IMR-90 (cell line): ENCODE measurements around the gene OR2G6.
"Not testable (repeated sequence)": the region's sequence is repeated elsewhere in the genome, so short reads cannot be mapped to it uniquely, and the experiment has no call there.

Experiments used
- CEBPB ChIP-seq: IDR thresholded peaks from 2 replicates; pipeline ENCODE4 v1.6.1; 2012; ENCODE audit warnings: low read depth, low read length, improper control_type of control experiment
- CHD1 ChIP-seq: IDR thresholded peaks from 2 replicates; pipeline ENCODE4 v1.6.1; 2012; ENCODE audit warnings: low read depth, low read length, improper control_type of control experiment
- FOS ChIP-seq: fragments of 150-350 bp; IDR thresholded peaks from 2 replicates; pipeline ENCODE4 v1.6.1; 2016; ENCODE audit warnings: low read depth, low read length
- MAFK ChIP-seq: IDR thresholded peaks from 2 replicates; pipeline ENCODE4 v1.6.1; 2012; ENCODE audit warnings: low read depth, low read length, improper control_type of control experiment
- POLR2A ChIP-seq: IDR thresholded peaks from 2 replicates; pipeline ENCODE4 v1.6.1; 2012; ENCODE audit warnings: mild to moderate bottlenecking, low read depth, low read length
- RCOR1 ChIP-seq: IDR thresholded peaks from 2 replicates; pipeline ENCODE4 v1.6.1; 2012; ENCODE audit warnings: mild to moderate bottlenecking, low read length, improper control_type of control experiment; ENCODE audit not compliant: insufficient replicate concordance
- RFX5 ChIP-seq: IDR thresholded peaks from 2 replicates; pipeline ENCODE4 v1.8.0; 2012; ENCODE audit warnings: low read depth, mild to moderate bottlenecking, low read length, moderate library complexity
- SMC3 ChIP-seq: fragments of 150-350 bp; IDR thresholded peaks from 2 replicates; pipeline ENCODE4 v1.6.1; 2016; ENCODE audit warnings: low read depth, mild to moderate bottlenecking, antibody characterized with exemption, low read length, moderate library complexity
- TF ChIP-seq, protein P1 (sequence below): conservative IDR thresholded peaks from 2 replicates; pipeline ENCODE4 v1.5.1; 2012; ENCODE audit warnings: mild to moderate bottlenecking, low read depth, low read length, improper control_type of control experiment

- TF ChIP-seq, protein P1, sequence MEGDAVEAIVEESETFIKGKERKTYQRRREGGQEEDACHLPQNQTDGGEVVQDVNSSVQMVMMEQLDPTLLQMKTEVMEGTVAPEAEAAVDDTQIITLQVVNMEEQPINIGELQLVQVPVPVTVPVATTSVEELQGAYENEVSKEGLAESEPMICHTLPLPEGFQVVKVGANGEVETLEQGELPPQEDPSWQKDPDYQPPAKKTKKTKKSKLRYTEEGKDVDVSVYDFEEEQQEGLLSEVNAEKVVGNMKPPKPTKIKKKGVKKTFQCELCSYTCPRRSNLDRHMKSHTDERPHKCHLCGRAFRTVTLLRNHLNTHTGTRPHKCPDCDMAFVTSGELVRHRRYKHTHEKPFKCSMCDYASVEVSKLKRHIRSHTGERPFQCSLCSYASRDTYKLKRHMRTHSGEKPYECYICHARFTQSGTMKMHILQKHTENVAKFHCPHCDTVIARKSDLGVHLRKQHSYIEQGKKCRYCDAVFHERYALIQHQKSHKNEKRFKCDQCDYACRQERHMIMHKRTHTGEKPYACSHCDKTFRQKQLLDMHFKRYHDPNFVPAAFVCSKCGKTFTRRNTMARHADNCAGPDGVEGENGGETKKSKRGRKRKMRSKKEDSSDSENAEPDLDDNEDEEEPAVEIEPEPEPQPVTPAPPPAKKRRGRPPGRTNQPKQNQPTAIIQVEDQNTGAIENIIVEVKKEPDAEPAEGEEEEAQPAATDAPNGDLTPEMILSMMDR = not testable (repeated sequence)
- TF ChIP-seq SMC3, POLR2A, CHD1, RFX5, MAFK, FOS, RCOR1, CEBPB: not testable (repeated sequence)
Observed at GRCh38 chr1:248547383-248547782, 39.5 kb downstream of the OR2G6 start.
